H9 (cell line): ENCODE measurements around the gene EPHA8. TPM values are rescaled to one million over a fixed set of nuclear protein-coding genes. Genes with fewer than 3 reads are reported as not detected.
A peak's percentile ranks its signal among the peaks of the same experiment; 100 is the strongest.

Experiments used
- DNase-seq: peaks from one replicate; pipeline ENCODE4 v3.0.0-alpha.2; 2017
- H2AFZ ChIP-seq: one replicate; pipeline ENCODE4 v1.6.1; 2013; ENCODE audit warnings: mild to moderate bottlenecking, low read length, control low read depth, moderate library complexity
- H2AK5ac ChIP-seq: 2 replicates; pipeline ENCODE4 v1.6.1; 2013; ENCODE audit warnings: low read length, control low read depth, mixed read lengths; ENCODE audit not compliant: insufficient read length
- H2BK120ac ChIP-seq: one replicate; pipeline ENCODE4 v1.6.1; 2013; ENCODE audit warnings: low read depth, mild to moderate bottlenecking, low read length, control low read depth, inconsistent platforms; ENCODE audit not compliant: poor library complexity, severe bottlenecking
- H2BK12ac ChIP-seq: 2 replicates; pipeline ENCODE4 v1.6.1; 2013; ENCODE audit warnings: low read length, control low read depth, mixed read lengths, low read depth; ENCODE audit not compliant: insufficient read length
- H2BK15ac ChIP-seq: 2 replicates; pipeline ENCODE4 v1.6.1; 2013; ENCODE audit warnings: low read depth, low read length, control low read depth
- H2BK20ac ChIP-seq: one replicate; pipeline ENCODE4 v1.6.1; 2013; ENCODE audit warnings: low read depth, mild to moderate bottlenecking, low read length, control low read depth, inconsistent platforms; ENCODE audit not compliant: poor library complexity, severe bottlenecking
- H2BK5ac ChIP-seq: 2 replicates; pipeline ENCODE4 v1.6.1; 2013; ENCODE audit warnings: low read length, control low read depth, mixed read lengths; ENCODE audit not compliant: insufficient read length
- H3K14ac ChIP-seq: 2 replicates; pipeline ENCODE4 v1.6.1; 2013; ENCODE audit warnings: low read length, control low read depth; ENCODE audit not compliant: insufficient read depth
- H3K18ac ChIP-seq: 2 replicates; pipeline ENCODE4 v1.6.1; 2013; ENCODE audit warnings: low read depth, mild to moderate bottlenecking, mixed read lengths, low read length, control low read depth; ENCODE audit not compliant: insufficient read length
- H3K23ac ChIP-seq: 2 replicates; pipeline ENCODE4 v1.6.1; 2013; ENCODE audit warnings: low read length, control low read depth, mixed read lengths, low read depth; ENCODE audit not compliant: insufficient read length
- H3K23me2 ChIP-seq: 2 replicates; pipeline ENCODE4 v1.6.1; 2013; ENCODE audit warnings: low read depth, mild to moderate bottlenecking, mixed read lengths, low read length, control low read depth; ENCODE audit not compliant: insufficient read length, poor library complexity, severe bottlenecking
- H3K27ac ChIP-seq: 2 replicates; pipeline ENCODE4 v1.5.1; 2013; ENCODE audit warnings: low read length, control low read depth, mixed read lengths, low read depth; ENCODE audit not compliant: insufficient read length
- H3K27me3 ChIP-seq: 2 replicates; pipeline ENCODE4 v1.6.1; 2013; ENCODE audit warnings: low read length, control low read depth, inconsistent platforms; ENCODE audit not compliant: insufficient read depth
- H3K4ac ChIP-seq: 2 replicates; pipeline ENCODE4 v1.6.1; 2013; ENCODE audit warnings: low read depth, mild to moderate bottlenecking, control low read depth, inconsistent platforms, low read length, moderate library complexity
- H3K4me1 ChIP-seq: 2 replicates; pipeline ENCODE4 v1.6.1; 2013; ENCODE audit warnings: low read length, control low read depth, inconsistent platforms; ENCODE audit not compliant: insufficient read depth
- H3K4me2 ChIP-seq: 2 replicates; pipeline ENCODE4 v1.6.1; 2013; ENCODE audit warnings: low read length, control low read depth, mixed read lengths; ENCODE audit not compliant: insufficient read length, insufficient read depth
- H3K56ac ChIP-seq: 2 replicates; pipeline ENCODE4 v1.6.1; 2013; ENCODE audit warnings: low read depth, mild to moderate bottlenecking, mixed read lengths, low read length, control low read depth; ENCODE audit not compliant: insufficient read length
- H3K79me1 ChIP-seq: 2 replicates; pipeline ENCODE4 v1.6.1; 2013; ENCODE audit warnings: low read depth, mild to moderate bottlenecking, moderate library complexity, low read length, control low read depth, inconsistent platforms; ENCODE audit not compliant: insufficient read depth, poor library complexity, severe bottlenecking
- H3K79me2 ChIP-seq: 2 replicates; pipeline ENCODE4 v1.6.1; 2013; ENCODE audit warnings: low read length, control low read depth, inconsistent platforms; ENCODE audit not compliant: insufficient read depth
- H3K9ac ChIP-seq: 2 replicates; pipeline ENCODE4 v1.6.1; 2013; ENCODE audit warnings: low read length, control low read depth, mixed read lengths; ENCODE audit not compliant: insufficient read length; ENCODE audit errors: extremely low read depth
- H3K9me3 ChIP-seq: one replicate; pipeline ENCODE4 v1.6.1; 2013; ENCODE audit warnings: low read depth, low read length, inconsistent platforms; ENCODE audit not compliant: control insufficient read depth
- H3T11ph ChIP-seq: one replicate; pipeline ENCODE4 v1.6.1; 2013; ENCODE audit warnings: mild to moderate bottlenecking, low read length, control low read depth, inconsistent platforms
- H4K20me1 ChIP-seq: one replicate; pipeline ENCODE4 v1.6.1; 2013; ENCODE audit not compliant: control insufficient read depth, insufficient read length, insufficient read depth
- H4K5ac ChIP-seq: 2 replicates; pipeline ENCODE4 v1.6.1; 2013; ENCODE audit warnings: low read depth, mild to moderate bottlenecking, mixed read lengths, low read length, control low read depth; ENCODE audit not compliant: insufficient read length
- H4K8ac ChIP-seq: replicated peaks from 2 replicates; pipeline ENCODE4 v1.6.1; 2013; ENCODE audit warnings: low read length, control low read depth, mixed read lengths, low read depth; ENCODE audit not compliant: insufficient read length
- H4K91ac ChIP-seq: 2 replicates; pipeline ENCODE4 v1.6.1; 2013; ENCODE audit warnings: low read depth, mild to moderate bottlenecking, moderate library complexity, mixed read lengths, low read length, control low read depth; ENCODE audit not compliant: insufficient read length
- H3K27ac Mint-ChIP-seq, 3 experiments: 2 replicates in 2 of 3; 3 replicates in 1 of 3; pipeline ENCODE4 v1.8.0; 2020 to 2021; ENCODE audit warnings: mixed read lengths in 3 of 3, mild to moderate bottlenecking in 1 of 3, moderate library complexity in 1 of 3
- H3K27me3 Mint-ChIP-seq: 2 replicates; pipeline ENCODE4 v1.8.0; 2021; ENCODE audit warnings: low read depth, mild to moderate bottlenecking, moderate library complexity, mixed read lengths
- H3K36me3 Mint-ChIP-seq, 3 experiments: 2 replicates in 2 of 3; 3 replicates in 1 of 3; pipeline ENCODE4 v1.8.0; 2020 to 2021; ENCODE audit warnings: low read depth in 3 of 3, mixed read lengths in 3 of 3; ENCODE audit not compliant: insufficient read depth in 1 of 3
- H3K4me1 Mint-ChIP-seq, 2 experiments: 2 replicates each; pipeline ENCODE4 v1.8.0; 2020; ENCODE audit warnings: mixed read lengths in 2 of 2
- H3K4me3 Mint-ChIP-seq, 2 experiments: 2 replicates in 1 of 2; 3 replicates in 1 of 2; pipeline ENCODE4 v1.8.0; 2020 to 2021; ENCODE audit warnings: mild to moderate bottlenecking in 2 of 2, mixed read lengths in 2 of 2, moderate library complexity in 1 of 2
- H3K9me3 Mint-ChIP-seq, 2 experiments: 2 replicates in 1 of 2; 3 replicates in 1 of 2; pipeline ENCODE4 v1.8.0; 2020; ENCODE audit warnings: mild to moderate bottlenecking in 2 of 2, mixed read lengths in 2 of 2, moderate library complexity in 1 of 2
- WGBS: extraction: QIAGEN DNeasy Blood & Tissue Kit; methylation state at CpG from one replicate; pipeline ENCODE4 v1.1.7; 2013; ENCODE audit warnings: missing lambda C conversion rate, low lambda C conversion rate, mixed read lengths; ENCODE audit not compliant: insufficient read length; ENCODE audit errors: extremely low coverage; 5-methylcytosine and 5-hydroxymethylcytosine counted together
- total RNA-seq: library from RNA; stranded (reverse); gene quantifications from 2 replicates; pipeline ENCODE4 v1.2.1, GENCODE V29; 2021
- TF ChIP-seq, protein P1 (sequence below): fragments of 200-600 bp; sonication (generic); conservative IDR thresholded peaks from 3 replicates; pipeline ENCODE4 v1.8.0; 2021; ENCODE audit warnings: antibody characterized with exemption, mild to moderate bottlenecking

The EPHA8 gene
- total RNA-seq, 1 experiment from 2014 or later, result 3.4 TPM

DNA sequence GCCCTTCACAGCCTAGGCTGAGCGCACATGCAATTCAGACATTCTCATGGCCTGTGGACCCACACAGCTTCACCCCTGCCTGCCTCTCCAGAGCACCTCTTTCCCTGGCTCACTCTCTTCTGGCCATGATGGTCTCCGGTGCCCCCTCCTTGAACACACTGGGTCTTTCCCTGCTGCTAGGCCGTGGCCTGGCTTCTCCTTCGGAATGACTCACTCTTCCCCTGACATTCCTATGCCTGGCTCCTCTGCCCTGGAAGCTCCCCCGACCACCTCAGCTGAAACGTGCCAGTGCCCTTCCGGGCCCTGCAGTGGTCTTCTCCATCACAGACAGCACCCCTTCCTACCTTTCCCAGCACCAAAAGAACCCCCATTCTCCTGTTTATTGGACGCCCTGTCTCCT is 28.3 kb downstream of the EPHA8 start:
- no peaks in the 10 kb centered on the region for H4K20me1 ChIP-seq
- no peak overlapping the region for H3K56ac ChIP-seq
- H2BK120ac ChIP-seq, result no peak overlapping the region
- H3K79me2 ChIP-seq, result no peaks in the 10 kb centered on the region
- no peak overlapping the region for H3K23ac ChIP-seq
- no peak overlapping the region for H3K14ac ChIP-seq
- Mint-ChIP-seq H3K27me3 (peaks cover 2% of the 10 kb centered on the region), H3K36me3 (no peaks in the 10 kb centered on the region), H3K4me3 (no peak overlapping the region; a peak in 1 of 5 replicates), H3K4me1 (peaks cover 2 to 14% of the 10 kb centered on the region in 2 experiments; a peak in 3 of 4 replicates), H3K9me3 (no peaks in the 10 kb centered on the region), H3K27ac (peak overlapping the region in 2 of 3 experiments; percentile 8 to 21; a peak in 2 of 7 replicates)
- H3T11ph ChIP-seq, result no peak overlapping the region
- no CpG with 5 or more reads among the region's 8 CpGs for WGBS
- no peak overlapping the region for H3K9ac ChIP-seq
- H3K27me3 ChIP-seq, result no peaks in the 10 kb centered on the region
- H2BK15ac ChIP-seq, result no peak overlapping the region
- no peak overlapping the region for H4K8ac ChIP-seq
- no peak overlapping the region for H3K27ac ChIP-seq
- no peak overlapping the region for H3K18ac ChIP-seq
- H2BK5ac ChIP-seq, result no peak overlapping the region
- TF ChIP-seq, protein P1, sequence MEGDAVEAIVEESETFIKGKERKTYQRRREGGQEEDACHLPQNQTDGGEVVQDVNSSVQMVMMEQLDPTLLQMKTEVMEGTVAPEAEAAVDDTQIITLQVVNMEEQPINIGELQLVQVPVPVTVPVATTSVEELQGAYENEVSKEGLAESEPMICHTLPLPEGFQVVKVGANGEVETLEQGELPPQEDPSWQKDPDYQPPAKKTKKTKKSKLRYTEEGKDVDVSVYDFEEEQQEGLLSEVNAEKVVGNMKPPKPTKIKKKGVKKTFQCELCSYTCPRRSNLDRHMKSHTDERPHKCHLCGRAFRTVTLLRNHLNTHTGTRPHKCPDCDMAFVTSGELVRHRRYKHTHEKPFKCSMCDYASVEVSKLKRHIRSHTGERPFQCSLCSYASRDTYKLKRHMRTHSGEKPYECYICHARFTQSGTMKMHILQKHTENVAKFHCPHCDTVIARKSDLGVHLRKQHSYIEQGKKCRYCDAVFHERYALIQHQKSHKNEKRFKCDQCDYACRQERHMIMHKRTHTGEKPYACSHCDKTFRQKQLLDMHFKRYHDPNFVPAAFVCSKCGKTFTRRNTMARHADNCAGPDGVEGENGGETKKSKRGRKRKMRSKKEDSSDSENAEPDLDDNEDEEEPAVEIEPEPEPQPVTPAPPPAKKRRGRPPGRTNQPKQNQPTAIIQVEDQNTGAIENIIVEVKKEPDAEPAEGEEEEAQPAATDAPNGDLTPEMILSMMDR, result no peak
- no peak overlapping the region for H2BK12ac ChIP-seq
- no peak overlapping the region for H2BK20ac ChIP-seq
- no peak overlapping the region for H4K91ac ChIP-seq
- H4K5ac ChIP-seq, result no peak overlapping the region
- no peaks in the 10 kb centered on the region for H3K9me3 ChIP-seq
- H2AFZ ChIP-seq, result no peak overlapping the region
- H3K4me1 ChIP-seq, result no peaks in the 10 kb centered on the region
- no peak overlapping the region for H3K4me2 ChIP-seq
- H3K23me2 ChIP-seq, result no peaks in the 10 kb centered on the region
- H3K79me1 ChIP-seq, result no peaks in the 10 kb centered on the region
- DNase-seq, result no peak
- no peak overlapping the region for H2AK5ac ChIP-seq
- H3K4ac ChIP-seq, result no peak overlapping the region
